ENCODE data around the gene G6PC2.

DNA sequence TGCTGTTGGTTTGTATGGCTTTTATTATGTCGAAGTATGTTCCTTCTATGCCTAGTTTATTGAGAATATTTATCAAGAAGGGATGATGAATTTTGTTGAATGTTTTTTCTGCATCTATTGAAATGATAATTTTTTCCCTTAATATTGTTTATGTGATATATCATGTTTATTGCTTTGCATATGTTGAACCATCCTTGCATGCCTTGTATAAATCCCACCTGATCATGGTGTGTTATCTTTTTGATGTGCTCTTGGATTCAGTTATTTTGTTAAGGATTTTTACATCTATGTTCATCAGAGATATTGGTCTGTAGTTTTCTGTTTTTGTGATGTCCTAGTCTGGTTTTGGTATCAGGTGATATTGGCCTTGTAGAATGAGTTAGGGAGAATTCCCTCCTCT is 50.8 kb downstream of the G6PC2 start:
- TF ChIP-seq POU5F1 (IDR thresholded peaks at IDR 0.05; ENCODE audit: low read depth, low read length): no peak
- no peak for TF ChIP-seq TEAD4 (IDR thresholded peaks at IDR 0.05; ENCODE audit: low read depth, low read length)
- TF ChIP-seq BRCA1 (IDR thresholded peaks at IDR 0.05; ENCODE audit: low read depth, low read length): no peak
- TF ChIP-seq, protein P1, sequence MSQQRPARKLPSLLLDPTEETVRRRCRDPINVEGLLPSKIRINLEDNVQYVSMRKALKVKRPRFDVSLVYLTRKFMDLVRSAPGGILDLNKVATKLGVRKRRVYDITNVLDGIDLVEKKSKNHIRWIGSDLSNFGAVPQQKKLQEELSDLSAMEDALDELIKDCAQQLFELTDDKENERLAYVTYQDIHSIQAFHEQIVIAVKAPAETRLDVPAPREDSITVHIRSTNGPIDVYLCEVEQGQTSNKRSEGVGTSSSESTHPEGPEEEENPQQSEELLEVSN (IDR thresholded peaks at IDR 0.05): no peak
